NCI-H128 (cell line): ENCODE data around the gene ENG.
A peak's percentile ranks its signal among the peaks of the same experiment; 100 is the strongest.

ENCODE experiments used
- DNase-seq: peaks from one replicate; lab custom pipeline; 2025; ENCODE audit not compliant: unreplicated experiment; lab: John Stamatoyannopoulos, UW

ENG gene

DNA sequence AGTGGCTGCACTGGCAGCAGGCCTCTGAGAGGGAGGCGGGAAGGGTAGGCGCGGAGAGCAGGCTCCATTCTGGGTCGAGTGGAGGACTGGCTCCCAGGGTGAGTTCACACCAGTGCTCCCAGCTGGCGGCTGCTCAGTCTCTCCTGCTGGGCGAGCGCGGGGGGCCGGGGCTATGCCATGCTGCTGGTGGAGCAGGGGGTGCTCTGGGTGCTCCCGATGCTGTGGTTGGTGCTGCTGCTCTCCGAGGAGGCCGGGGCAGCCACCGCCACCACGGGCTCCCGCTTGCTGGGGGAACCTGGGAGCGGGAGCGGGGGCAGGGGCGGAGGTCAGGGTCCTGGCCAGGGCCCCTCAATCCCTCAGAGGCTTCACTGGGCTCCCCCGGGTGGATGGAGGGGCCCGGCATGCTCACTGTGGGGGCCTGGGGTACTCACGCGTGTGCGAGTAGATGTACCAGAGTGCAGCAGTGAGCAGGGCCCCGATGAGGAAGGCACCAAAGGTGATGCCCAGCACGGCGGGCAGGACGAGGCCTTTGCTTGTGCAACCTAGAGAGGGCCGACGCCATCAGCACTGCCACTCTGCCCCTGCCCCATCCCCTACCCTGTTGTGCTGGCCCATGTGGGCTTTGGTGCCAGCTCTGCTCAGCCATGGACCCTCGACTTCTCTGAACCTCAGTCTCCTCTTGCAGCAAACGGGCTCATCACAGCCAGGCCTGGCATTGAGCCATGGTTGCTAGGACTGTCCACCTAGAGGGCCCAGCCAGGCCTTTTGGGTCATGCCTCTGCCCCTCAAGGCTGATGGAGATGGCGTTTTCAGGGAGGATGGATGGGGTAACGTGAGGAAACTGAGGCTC lies 38.7 kb downstream of the ENG start:
- DNase-seq = no peak

DNA sequence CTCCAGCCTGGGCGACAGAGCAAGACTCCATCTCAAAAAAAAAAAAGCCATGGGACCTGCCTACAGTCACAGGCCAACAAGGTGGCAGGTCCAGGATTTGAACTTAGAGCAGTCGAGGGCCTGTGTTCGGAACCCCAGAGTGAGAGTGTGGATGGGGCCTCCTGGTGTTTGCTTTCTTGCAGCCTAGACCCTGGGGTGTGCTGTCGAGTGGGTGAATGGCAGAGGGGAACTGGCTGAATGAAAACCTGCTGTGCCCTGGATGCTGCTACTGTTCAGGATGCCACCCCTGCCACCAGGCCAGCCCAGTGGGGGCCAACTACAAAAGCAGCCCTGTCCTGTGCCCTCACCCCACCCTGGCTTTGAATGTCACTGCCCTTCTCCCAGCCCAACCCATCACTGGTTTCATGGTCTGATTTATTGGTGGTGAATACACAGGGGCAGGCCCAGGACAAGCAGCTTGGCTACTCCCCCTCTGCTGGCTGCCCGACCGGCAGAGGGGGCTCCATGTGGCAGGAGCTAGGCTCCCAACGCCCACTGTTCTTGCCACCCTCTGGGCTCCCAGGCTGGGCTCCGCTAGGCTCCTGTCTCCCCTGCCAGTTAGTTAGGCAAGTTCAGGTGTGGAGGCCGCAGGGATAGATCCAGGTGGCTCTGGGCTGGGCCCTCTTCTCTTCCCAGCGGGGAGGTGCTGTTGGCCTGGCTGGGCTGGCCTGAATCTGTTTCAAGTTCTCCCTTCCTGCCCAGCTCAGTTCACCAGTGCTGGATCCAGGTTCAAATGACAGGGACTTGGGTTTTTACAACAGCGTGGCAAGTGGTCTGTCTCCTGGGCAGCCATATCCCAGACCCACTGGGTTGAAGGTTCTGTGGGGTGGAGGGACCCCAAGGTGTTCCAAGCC lies 39.6 kb downstream of the ENG start:
- DNase-seq = no peak

DNA sequence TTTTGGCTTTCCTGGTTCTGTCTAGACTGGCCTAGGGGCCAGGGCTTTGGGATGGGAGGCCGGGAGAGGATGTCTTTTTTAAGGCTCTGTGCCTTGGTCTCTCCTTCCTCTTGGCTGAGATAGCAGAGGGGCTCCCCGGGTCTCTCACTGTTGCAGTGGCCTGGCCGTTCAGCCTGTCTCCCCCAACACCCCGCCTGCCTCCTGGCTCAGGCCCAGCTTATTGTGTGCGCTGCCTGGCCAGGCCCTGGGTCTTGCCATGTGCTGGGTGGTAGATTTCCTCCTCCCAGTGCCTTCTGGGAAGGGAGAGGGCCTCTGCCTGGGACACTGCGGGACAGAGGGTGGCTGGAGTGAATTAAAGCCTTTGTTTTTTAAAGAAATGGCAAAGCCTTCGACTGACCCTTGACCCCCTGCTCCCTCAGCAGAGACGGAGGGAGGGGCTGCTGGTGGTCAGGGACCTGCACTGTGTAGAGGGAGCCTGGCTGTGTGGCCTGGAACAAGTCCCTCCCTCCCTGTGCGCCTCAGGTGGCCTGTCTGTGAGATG lies 40.7 kb downstream of the ENG start:
- DNase-seq = no peak

DNA sequence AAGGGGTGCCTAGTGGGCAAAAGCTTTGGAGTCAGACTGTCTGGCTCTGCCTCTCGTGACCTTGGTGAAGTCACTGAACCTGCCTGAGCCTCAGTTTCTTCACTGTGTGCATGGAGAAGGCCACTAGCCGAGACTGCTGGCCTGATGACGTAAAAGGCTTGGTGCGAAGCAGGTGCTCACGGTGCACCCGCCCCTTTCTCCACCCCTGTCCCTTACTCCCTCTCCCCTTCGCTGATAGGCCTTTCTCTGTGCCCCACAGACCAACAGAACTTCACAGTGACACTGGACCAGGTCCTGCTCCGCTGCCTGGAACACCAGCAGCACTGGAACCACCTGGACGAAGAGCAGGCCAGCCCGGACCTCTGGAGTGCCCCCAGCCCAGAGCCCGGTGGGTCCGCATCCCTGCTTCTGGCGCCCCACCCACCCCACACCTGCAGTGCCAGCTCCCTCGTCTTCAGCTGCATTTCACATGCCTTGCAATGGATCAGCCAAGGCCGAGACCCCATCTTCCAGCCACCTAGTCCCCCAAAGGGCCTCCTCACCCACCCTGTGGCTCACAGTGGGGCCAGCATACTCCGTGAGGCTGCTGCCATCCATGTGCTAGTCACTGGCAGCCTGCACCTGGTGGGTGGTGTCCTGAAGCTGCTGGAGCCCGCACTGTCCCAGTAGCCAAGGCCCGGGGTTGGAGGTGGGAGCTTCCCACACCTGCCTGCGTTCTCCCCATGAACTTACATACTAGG lies 41.4 kb downstream of the ENG start:
- no peak for DNase-seq

DNA sequence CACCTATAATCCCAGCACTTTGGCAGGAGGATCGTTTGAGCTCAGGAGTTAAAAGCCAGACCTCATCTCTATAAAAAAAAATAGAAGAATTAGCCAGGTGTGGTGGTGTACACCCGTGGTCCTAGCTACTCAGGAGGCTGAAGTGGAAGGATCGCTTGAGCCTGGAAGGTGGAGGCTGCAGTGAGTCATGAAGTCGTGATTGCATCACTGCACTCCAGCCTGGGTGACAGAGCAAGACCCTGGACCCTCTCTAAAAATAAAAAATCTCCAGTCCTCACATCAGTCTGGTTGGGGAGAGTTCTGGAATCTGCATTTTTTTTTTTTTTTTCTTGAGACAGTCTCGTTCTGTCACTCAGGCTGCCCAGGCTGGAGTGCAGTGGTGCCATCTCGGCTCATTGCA lies 42.4 kb downstream of the ENG start:
- DNase-seq = no peak

DNA sequence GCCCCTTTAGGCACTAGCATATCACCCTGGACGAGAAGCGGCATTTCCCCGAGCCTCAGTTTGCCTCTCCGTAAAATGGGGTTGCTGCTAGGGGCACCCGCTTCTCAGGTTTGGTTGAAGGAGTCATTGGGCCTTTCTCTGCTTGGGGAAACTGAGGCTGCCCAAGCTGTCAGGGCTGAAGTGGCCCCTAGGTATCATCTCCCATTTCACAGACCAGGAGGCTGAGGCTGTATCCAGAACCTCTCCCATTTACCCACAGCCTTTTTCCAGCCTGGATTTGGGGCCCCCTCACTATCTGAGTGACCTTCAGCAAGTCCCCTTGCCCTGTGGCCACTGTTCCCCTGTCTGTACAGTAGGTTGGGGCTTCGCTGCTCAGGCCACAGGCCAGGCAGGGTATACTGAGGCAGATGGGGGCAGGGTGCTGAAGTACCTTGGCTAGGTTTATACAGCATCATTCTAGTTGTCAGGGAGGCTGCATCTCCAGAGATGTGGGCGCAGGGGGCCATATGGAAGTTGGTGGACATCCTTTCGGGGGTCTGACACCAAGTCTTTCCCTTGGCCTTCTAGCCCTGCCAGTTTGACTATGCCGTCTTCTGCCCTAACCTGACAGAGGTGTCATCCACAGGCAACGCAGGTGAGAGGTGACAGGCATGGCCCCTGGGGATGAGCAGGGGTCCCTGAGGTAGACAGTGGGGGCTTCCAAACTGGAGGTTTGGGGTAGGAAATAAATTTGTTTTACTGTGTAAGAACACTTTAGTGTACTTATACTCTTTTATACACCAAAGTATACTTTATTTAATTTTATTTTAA lies 43.9 kb downstream of the ENG start:
- no peak for DNase-seq

DNA sequence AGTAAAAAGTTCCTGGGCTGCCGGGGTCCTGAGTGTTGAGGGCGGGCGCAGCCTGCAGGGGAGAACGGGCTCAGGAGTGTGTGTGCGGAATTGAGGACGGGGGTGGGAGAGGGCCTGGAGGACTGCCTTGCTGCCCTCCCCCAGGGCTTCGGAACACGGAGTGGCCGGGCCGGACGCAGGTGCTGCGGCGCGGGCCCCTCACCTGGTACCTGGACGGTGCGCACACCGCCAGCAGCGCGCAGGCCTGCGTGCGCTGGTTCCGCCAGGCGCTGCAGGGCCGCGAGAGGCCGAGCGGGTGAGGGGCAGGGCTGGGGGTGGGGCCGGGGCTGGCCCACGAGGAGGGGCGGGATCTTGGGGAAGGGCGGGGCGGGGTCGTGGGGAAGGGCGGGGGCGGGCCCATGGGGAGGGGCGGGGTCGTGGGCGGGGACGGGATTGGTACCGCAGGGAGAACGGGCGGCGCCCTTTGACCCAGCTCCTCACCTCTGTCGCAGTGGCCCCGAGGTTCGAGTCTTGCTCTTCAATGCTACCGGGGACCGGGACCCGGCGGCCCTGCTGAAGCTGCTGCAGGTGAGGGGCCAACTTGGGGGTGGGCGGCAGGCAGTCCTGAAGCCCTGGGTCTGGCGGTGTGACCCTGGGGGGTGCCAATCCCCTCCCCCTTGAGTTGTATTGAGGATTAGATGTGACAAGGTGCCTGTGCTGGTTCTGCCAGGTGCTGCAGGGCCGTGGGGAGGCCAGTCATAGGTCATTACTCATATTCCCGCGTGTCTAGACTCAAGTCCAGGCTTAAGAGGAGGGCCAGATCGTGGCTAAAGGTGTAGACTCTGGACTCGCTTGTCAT lies 44.7 kb downstream of the ENG start:
- DNase-seq = no peak

DNA sequence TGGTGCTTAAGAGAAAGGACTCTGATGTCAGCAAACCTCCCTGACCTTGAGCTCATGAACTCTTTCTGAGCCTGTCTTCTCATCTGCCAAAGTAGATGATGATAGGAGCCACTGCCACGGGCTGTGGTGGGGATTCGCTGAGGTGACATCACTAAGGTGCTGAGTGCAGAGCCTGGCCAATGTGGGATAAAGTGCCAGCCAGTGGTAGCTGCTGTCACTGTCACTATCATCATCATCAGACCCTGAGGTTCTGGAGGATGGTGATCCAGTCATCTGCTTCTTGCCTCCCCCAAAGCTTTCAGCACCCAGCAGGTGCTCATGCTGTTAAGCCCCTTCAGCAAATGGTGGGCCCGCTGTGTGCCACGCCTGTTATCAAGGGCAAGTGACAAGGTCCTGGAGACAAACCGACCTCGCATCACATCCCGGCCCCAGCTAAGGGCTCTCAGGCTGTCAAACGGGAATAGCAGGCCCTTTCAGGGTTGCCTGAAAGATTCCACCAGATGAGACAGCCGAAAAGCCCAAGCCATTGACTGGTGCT lies 45.4 kb downstream of the ENG start:
- no peak for DNase-seq

DNA sequence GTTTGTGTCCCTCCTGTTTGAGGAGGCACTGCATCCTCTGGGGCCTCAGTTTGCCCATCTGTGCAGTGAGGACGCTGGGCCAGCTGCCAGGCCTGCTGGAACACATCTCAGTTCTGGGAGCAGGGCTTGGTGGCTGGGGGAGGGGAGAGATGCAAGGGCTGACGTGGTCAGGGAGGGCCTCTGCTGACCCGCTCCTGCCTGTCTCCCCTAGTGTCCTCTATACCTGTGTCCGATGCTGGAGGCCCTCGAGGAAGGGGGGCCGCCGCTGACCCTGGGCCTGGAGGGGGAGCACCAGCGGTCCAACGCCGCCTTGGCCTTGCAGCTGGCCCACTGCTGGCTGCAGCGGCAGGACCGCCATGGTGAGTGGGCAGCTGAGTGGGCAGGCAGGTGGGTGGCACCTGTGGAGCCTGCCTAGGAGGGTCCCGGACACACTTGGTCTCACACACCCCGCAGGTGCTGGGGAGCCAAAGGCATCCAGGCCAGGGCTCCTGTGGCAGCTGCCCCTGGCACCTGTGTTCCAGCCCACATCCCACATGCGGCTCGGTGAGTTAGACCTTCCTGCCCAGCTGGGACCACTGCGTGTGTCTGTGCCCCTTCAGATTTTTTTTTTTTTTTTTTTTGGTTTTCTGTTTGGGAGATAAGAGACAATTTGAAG lies 46.0 kb downstream of the ENG start:
- no peak for DNase-seq

DNA sequence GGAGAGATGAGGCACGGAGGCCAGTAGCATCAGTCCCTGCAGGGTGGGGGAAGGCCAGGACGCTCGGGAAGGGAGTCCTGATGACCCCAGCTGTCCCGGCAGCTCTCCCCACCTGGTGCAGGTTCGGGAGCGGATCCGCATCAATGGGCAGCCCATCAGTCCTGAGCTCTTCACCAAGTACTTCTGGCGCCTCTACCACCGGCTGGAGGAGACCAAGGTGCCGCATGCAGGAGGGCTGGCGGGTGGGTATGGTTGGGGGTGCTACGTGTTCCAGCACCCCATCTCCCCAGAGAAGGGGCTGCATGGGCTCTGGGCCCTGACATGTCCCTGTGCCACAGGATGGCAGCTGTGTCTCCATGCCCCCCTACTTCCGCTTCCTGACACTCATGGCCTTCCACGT lies 47.6 kb downstream of the ENG start:
- DNase-seq = no peak

DNA sequence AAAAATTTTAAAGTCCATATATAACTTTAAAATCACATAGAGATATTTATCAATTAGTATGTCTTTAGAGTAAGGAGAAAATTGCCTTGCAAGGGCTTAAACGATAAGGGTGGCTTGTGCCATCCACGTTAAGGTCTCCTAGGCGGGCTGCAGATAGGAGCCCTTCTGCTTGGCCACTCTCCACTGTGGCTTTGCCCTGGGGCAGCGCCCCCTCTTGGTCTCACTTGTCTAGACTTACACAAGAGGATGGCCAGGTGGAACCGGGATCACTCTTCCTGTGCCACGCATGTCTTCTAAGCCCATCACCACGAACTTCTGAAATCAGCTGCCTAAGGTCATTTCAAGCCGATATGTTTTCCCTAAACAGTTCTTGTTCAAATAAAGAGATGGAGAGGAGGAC lies 48.8 kb downstream of the ENG start:
- DNase-seq = no peak

DNA sequence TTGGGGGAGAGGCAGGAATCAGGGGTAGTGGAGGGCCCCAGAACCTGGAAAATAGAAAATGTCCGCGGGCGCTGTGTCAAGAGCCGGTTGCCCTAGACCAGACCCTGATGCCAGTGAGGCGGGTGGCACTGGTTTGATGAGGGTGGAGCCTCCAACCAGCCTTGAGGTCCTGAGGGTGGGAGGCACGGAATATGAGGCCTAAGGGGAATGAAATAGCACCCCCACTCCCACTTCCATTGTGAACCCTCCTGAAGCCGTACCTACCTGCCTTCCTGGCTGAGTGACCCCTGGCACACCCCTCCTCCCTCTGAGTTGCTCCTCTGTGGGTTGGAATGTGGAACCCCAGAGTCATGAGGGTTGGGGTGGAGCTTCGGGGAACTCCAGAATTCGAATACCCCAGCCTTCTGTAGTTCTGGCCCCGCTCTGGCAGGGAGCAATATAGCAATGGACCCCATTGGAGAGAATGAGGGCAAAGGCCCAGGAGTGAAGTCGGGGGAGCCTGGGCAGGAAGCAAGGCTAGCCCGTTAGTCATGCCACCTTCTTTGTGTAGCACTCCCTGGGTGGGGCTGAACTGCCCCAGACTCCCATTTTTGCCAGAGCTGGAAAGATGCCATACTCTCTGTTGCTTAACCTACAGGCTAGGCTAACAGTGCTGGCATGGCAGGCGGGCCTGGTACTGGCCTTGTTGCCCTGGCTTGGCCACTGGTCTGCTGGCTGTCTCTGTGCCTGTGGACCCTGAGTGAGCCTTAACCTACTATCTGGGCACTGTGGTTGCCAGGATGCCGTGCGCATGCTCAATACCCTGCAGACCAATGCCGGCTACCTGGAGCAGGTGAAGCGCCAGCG lies 50.7 kb downstream of the ENG start:
- DNase-seq = no peak

DNA sequence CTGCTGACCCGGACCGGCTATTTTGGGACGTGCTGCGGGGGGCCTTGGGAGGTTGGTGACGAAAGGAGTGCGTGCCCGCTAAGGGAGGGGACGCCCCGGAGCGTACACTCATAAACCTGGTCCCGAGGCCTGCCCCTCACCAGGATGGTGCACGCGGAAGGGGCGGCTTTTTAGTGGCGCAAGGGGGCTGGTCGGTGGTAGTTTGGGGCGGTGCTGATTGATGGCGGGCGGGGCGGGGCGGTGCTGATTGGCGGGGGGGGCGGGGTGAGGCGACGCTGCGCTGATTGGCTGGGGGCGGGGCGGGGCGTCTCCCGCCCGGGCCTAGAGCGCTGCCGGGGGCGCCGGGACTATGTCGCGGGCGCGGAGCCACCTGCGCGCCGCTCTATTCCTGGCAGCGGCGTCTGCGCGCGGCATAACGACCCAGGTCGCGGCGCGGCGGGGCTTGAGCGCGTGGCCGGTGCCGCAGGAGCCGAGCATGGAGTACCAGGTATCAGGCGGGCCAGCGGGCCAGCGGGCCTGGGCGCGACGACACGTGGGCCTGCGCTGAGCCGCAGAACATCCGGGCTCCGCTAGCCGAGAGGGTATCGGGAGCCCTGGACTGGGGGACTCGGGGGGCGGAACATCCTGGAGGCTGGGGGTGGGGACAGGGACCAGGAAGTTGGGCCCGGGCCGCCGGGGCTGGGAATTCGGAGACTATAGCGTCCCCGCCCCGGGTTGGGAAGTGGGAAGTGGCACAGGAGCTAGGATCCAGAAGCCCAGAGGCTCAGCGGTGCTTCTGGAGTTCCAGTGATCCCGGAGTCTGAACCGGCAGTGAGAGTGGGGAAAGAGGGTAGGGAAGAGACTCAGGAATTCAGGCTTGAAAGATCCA lies 51.6 kb downstream of the ENG start, which contains the start of gene FPGS:
Gene FPGS (plus strand): TSS at position 307 of the 868 bp plus-strand sequence. CDS start 43 bp downstream, at position 350.
- peak; percentile 72 for DNase-seq

DNA sequence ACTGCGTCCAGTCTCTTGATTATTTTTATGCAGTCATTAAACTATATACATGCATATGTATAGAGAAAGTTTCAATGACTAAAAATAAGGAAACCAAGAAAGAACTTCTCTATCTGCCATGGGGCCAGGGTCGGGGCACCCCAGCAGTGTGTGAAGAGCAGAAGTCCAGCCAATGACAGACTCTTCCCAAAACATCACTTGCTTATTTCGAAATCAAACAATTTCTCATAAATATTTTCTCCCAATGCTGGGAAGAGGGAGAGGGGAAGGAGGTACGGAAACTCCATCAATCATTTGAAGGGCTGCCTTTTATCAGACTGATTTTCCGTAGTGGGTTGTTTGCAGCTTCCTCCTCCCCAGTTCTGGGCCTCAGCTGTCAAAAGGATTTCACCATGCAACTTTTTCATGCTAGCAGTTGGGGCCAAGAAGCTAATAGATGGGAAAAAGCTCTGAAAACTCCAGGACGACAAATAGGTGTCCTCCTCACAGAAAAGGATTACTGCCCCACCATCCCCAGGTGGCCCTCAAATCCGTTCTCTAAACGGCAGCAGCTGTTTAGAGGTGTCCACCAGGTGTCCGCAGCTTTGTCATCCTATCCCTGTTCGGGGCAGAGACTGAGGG lies 52.4 kb downstream of the ENG start:
- no peak for DNase-seq

DNA sequence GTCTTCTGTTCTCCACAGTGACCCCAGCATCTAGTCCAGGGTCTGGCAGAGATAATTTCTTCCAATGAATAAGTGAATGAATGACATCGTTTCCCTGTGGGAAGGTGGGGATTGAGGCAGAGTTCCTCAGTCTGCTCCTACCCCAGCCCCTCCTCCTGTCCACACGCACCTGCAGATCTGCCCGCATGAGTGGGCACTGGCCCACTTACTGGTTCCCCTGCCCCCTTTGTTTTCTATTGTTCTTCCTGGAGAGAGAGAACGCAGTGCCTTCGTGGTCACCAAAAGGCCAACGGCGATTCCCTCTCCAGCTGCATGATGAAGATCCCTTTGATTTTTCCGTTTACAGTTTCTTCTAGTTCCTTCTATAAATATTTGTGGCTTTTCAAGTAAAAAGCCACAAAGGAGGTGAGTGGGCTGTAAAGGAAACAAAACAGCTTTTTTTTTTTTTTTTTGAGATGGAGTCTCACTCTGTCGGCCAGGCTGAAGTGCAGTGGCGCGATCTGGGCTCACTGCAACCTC lies 57.5 kb downstream of the ENG start:
- DNase-seq = no peak

DNA sequence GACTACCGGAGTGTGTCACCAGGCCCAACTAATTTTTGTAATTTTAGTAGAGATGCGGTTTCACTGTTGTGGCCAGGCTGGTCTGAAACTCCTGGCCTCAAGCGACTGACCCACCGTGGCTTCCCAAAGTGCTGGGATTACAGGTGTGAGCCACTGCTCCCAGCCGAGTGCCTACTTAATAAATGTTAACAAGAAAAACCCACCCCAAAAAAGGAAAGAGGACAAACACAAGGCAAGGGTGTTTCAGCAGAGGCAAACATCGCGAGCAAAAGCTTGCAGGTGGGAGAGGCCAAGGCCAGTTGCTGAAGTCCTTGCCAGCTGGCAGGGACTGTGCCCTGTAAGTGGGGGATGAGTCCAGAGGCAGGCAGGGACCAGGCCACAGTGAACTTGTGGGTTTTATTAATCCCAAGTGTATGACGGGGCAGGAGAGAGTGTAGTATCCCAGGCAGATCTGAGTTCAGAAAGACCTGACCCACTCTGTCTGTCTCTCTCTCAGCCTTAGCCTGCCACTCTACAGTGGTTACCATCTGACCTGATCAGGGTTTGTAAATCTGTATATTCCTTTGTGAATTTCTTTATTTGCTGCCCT lies 58.1 kb downstream of the ENG start:
- no peak for DNase-seq
